ENCODE measurements around the gene CACNA2D4.

CACNA2D4 gene

DNA sequence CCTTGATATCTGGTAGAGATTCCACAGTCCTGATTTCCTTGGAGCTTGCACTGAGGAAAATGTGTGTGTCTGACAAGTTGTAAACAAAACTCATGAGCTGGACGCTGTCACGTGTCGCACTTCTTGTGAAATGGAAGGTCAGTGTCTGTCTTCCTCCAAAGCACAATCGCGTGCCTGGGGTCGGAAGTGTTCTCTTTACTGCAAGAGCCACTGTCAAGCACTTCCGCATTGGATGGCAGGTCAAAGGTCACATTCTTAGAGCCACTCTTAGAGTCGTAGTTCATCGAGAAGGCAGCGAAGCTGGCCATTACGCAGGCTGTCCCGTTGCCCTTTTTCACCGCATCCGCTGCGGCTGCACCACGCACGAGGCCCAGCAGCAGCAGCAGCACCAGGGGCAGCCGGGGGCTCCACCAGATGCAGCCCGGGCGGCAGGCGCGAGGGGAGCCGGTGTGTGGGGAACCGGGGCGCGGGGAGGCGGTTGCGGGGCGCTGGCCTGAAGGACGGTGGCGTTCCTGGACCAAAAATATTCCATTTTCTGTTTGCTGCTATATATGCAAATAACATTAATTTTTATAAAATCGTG is 53.1 kb downstream of the CACNA2D4 start:
- Histone ChIP-seq H3K36me3 (ENCODE audit: control insufficient read depth, insufficient read depth, low read length) (no peaks in the 10 kb centered on the region), H3K9me3 (ENCODE audit: control insufficient read depth, low read length) (no peaks in the 10 kb centered on the region), H3K4me3 (ENCODE audit: low read depth, low read length) (no peak overlapping the region), H3K79me2 (no peaks in the 10 kb centered on the region), H3K4me1 (no peaks in the 10 kb centered on the region), H3K4me2 (ENCODE audit: low read length) (no peak overlapping the region), H2AFZ (no peak overlapping the region), H3K9ac (no peak overlapping the region), H3K27me3 (ENCODE audit: control insufficient read depth, insufficient read depth, low read length) (no peaks in the 10 kb centered on the region), H3K27ac (no peak overlapping the region)
- no peak for TF ChIP-seq CTCF (IDR thresholded peaks at IDR 0.05)

DNA sequence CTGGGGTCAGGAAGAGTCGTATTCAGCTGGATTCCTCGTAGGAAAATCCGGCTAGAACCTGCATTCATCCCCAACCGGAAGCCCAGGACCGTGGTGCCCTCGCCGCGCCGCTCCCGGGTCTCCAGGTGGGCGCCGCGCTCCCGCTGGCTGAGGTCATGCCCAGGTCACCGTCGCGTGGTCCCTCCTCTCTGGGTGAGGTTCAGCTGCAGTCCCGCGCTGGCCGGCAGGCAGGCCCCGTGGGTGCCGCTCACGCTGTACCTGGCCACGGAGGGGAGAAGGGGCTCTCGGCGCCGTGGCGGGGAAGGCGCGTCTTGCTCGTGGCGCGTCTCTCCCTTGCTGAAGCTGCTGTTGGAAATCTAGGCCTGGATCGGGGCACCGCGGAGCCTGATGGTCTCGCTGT is 53.6 kb downstream of the CACNA2D4 start:
- TF ChIP-seq CTCF (IDR thresholded peaks at IDR 0.05), result no peak
- Histone ChIP-seq H3K36me3 (ENCODE audit: control insufficient read depth, insufficient read depth, low read length) (no peaks in the 10 kb centered on the region), H3K27me3 (ENCODE audit: control insufficient read depth, insufficient read depth, low read length) (no peaks in the 10 kb centered on the region), H3K4me2 (ENCODE audit: low read length) (no peak overlapping the region), H3K9me3 (ENCODE audit: control insufficient read depth, low read length) (no peaks in the 10 kb centered on the region), H3K79me2 (no peaks in the 10 kb centered on the region), H3K4me3 (ENCODE audit: low read depth, low read length) (no peak overlapping the region), H3K4me1 (no peaks in the 10 kb centered on the region), H3K9ac (no peak overlapping the region), H2AFZ (peak overlapping the region; percentile 57), H3K27ac (no peak overlapping the region)

DNA sequence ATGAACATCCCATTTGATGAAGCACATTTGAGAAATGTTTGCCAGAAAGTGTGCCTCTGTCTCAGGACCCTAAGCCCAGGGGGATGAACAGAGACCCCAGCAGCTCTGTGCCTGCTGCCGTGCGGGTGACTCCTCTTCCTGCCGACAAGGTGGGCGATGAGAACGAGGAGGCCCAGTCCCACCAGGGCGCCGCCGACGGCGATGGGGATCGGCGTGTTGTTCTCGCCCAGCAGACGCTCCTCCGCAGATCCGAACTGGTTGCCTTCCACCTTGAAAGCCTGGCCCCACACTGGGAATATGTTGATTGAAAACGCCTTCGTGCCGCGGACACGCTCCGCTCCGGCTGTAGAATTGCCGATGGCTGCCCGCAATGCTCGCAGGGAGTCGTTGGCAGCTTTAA is 54.0 kb downstream of the CACNA2D4 start:
- no peak for TF ChIP-seq CTCF (IDR thresholded peaks at IDR 0.05)
- H3K79me2 ChIP-seq, result no peaks in the 10 kb centered on the region
- no peaks in the 10 kb centered on the region for H3K9me3 ChIP-seq (ENCODE audit: control insufficient read depth, low read length)
- no peak overlapping the region for H3K27ac ChIP-seq
- H3K36me3 ChIP-seq (ENCODE audit: control insufficient read depth, insufficient read depth, low read length), result no peaks in the 10 kb centered on the region
- no peak overlapping the region for H3K9ac ChIP-seq
- no peaks in the 10 kb centered on the region for H3K27me3 ChIP-seq (ENCODE audit: control insufficient read depth, insufficient read depth, low read length)
- peak overlapping the region; percentile 57 for H2AFZ ChIP-seq
- H3K4me2 ChIP-seq (ENCODE audit: low read length), result no peak overlapping the region
- H3K4me1 ChIP-seq, result peaks cover 1% of the 10 kb centered on the region
- H3K4me3 ChIP-seq (ENCODE audit: low read depth, low read length), result no peak overlapping the region

DNA sequence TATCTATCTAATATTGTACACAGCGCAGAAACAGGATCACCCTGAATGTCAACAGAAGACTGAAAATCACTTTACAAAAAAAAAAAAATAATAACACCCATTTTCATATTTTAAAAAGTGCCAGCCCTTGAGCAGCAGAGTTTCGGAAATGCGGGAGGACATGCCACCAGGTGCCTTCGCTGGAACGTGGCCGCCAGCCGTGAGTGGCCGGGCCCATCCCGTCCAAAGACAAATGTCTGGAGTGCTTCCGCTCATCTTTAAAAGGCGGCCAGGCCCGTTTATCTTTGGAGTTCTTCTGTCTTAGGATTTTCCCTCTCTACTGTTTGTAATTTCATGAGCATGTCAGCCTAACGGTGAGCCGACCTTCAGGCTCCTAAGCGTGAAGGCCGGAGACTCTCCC is 54.6 kb downstream of the CACNA2D4 start:
- Histone ChIP-seq H3K27me3 (ENCODE audit: control insufficient read depth, insufficient read depth, low read length) (no peaks in the 10 kb centered on the region), H3K4me3 (ENCODE audit: low read depth, low read length) (no peak overlapping the region), H2AFZ (no peak overlapping the region), H3K79me2 (no peaks in the 10 kb centered on the region), H3K27ac (no peak overlapping the region), H3K9me3 (ENCODE audit: control insufficient read depth, low read length) (no peaks in the 10 kb centered on the region), H3K36me3 (ENCODE audit: control insufficient read depth, insufficient read depth, low read length) (no peaks in the 10 kb centered on the region), H3K9ac (no peak overlapping the region), H3K4me2 (ENCODE audit: low read length) (no peak overlapping the region), H3K4me1 (peaks cover 2% of the 10 kb centered on the region)
- TF ChIP-seq CTCF (IDR thresholded peaks at IDR 0.05), result no peak

DNA sequence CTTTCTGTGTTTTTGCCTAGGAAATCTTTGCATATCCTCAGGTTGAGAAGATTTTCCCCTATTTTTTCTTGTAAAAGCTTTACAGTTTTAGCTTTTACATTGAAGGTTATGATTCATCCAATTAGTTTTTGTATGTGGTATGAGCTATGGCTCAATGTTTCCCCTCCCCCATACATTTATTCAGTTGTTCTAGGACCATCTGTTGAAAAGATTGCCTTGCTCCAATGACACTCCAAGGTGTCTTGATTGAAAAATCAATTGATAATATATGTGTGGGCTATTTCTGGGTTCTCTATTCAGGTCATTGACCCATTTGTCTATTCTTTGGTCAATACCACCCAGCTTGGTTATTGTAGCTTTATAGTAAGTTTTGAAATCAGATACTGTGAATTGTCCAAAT is 55.5 kb downstream of the CACNA2D4 start:
- H3K27ac ChIP-seq, result no peak overlapping the region
- no peak for TF ChIP-seq CTCF (IDR thresholded peaks at IDR 0.05)
- no peaks in the 10 kb centered on the region for H3K36me3 ChIP-seq (ENCODE audit: control insufficient read depth, insufficient read depth, low read length)
- H3K4me3 ChIP-seq (ENCODE audit: low read depth, low read length), result no peak overlapping the region
- no peak overlapping the region for H3K9ac ChIP-seq
- no peaks in the 10 kb centered on the region for H3K27me3 ChIP-seq (ENCODE audit: control insufficient read depth, insufficient read depth, low read length)
- H3K4me1 ChIP-seq, result peaks cover 2% of the 10 kb centered on the region
- H2AFZ ChIP-seq, result no peak overlapping the region
- no peaks in the 10 kb centered on the region for H3K79me2 ChIP-seq
- no peaks in the 10 kb centered on the region for H3K9me3 ChIP-seq (ENCODE audit: control insufficient read depth, low read length)
- no peak overlapping the region for H3K4me2 ChIP-seq (ENCODE audit: low read length)
